Lung microvascular endothelial cell (primary cell): ENCODE measurements around the gene CCDC71L. TPM values are rescaled to one million over a fixed set of nuclear protein-coding genes. Genes with fewer than 3 reads are reported as not detected.
A peak's percentile ranks its signal among the peaks of the same experiment; 100 is the strongest.

ENCODE experiments used
- DNase-seq, 2 donors: peaks; one replicate each; pipeline versions ENCODE4 v3.0.0 to v3.0.0-alpha.2; 2010; ENCODE audit warnings: low read depth in 2 of 2
- total RNA-seq: library from RNA; depleted of rRNA; stranded (reverse); fragments of >200 nt; gene quantifications from 2 replicates; pipeline ENCODE4 v1.2.1, GENCODE V29; 2014

The CCDC71L gene
- total RNA-seq, 1 donor from 2014 or later: 101 TPM

DNA sequence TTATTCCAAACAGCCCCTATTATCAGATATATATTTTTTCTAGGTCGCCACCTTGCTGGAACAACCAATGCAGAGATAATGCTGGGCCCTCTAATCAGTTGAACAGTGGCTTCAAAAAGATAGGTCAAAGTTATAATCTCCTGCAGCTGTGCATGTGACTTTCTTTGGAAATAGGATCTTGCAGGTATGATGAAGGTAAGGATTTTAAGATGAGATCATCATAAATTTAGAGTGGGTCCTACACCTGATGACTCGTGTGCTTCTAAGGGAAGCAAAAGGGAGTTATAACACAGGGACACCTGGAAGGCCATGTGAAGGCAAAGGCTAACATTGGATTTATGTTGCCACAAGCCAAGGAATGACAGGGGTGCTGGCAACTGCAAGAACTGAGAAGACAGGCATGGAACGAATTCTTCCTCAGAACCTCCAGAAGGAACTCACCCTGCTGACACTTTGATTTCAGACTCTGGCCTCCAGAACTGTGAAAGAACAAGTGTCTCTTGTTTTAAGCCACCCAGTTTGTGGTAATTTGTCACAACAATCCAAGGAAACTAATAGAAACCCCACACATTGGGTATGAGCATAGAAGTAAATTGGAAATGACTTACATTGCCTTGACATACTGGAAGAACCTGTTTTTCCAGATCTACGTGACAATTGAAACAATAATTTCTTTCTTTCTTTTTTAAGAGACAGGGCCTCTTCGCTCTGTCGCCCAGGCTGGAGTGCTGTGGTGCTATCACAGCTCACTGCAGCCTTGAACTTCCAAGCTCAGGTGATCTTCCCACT lies 34.4 kb downstream of the CCDC71L start:
- DNase-seq: no peak

DNA sequence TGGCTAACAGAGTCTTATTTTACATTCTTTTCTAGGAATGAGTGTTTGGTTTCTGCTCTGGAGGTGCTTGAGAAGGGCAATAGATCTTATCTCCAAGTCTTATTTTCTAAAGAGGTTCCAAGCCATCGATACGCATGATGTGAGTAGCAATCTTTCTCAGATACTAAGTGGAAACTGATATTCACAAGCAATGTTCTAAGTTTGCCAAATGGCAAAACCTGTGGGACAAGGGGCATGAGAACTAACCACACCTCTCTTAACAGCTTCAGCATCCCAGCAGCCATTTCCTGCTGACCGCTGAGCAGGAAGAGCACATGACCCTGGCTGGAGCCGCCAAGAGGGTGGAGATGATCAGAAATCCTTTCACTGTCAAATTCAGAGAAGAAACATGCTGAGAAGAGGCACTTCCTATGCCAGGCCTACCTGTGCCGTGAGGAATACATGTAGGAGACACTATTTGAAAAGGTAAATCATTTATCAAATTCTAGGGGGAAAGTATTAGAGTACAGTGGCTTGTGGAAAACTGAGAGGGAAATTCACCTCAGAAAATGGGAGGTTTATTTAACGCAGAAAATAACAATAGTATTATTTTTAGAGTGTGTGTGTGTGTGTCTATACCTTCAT lies 35.2 kb downstream of the CCDC71L start:
- DNase-seq: peak; percentile 82 to 86

DNA sequence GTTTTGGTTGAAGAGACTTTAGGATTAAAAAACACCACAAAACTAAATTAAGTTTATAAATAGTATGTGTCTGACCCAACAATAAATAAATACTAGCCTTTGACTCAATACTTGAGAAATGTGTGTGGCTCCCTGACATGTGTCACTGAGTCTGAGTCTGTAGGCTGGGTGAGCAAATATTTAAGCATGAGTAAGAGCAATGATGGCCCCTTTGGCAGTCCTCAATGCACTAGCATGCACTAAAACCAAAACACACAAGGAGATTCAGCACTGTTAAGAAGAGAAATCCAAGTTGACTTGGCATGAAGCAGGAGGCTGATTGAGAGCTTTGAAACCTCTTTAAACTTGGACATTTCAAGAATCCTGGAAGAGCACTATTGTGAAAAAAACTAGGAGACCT lies 37.1 kb downstream of the CCDC71L start:
- peak in 1 of 2 donors; percentile 39 for DNase-seq

DNA sequence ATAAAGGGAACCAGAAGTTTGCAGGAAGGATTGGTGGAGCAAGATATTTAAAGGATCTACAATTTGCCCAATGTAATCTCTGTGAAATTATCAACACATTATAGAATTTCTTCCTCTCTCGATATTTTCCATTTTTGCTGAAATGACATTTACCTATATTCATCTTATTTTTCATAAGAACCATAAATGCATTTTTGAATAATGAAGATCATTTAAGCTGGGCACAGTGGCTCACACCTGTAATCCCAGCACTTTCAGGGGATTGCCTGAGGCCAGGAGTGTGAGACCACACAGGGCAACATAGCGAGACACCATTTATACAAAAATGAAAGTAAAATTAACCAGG lies 37.7 kb downstream of the CCDC71L start:
- no peak for DNase-seq

DNA sequence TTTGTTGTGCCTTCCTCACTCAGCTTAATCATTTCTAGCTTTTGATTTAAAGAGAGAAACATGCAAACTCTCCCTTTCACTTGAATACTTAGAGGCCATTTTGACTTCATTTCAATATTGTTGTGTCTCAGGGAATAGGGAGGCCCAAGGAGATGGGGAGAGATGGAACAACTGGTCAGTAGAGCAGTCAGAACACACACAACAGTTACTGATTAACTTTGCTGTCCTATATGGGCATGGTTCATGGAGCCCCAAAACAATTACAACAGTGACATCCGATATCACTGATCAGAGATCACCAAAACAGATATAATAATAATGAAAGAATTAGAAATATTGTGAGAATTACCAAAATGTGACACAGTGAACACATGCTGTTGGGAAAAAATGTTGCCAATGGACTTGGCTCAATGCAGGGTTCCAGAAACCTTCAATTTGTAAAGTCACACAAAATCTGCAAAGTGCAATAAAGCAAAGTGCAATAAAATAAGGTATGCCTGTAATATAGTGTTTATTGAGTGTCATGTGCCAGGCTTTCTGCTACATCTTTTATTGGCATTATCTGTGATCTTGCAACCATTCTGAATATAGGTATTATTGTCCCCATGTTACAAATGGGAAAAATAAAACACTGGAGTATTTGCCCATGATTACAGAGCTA lies 38.2 kb downstream of the CCDC71L start:
- DNase-seq: no peak

DNA sequence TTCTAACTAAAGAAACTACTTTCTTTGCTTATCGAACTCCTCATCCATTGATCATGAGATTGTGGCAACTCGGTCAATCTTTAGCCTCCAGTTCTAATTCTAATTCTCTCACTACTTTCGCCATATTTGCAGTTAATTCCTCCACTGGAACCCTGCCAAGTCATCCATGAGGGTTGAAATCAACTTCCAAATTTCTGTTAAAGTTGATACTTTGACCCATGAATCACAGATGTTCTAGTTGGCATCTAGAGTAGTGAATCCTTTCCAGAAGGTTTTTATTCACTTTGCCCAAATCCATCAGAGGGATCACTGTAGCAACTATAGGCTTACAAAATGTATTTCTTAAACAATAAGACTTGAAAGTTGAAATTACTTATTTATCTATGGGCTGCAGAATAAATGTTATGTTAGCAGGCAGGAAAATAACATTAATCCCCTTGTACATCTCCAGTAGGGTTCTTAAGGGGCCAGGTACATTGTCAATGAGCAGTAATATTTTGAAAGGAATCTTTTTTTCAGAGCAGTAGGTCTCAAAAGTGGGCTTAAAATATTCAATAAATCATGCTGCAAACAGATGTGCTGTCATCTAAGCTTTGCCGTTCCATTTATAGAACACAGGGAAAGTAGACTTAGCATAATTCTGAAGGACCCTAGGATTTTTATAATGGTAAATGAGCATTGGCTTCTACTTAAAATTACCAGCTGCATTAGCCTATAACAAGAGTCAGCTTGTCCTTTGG lies 39.4 kb downstream of the CCDC71L start:
- DNase-seq: no peak

DNA sequence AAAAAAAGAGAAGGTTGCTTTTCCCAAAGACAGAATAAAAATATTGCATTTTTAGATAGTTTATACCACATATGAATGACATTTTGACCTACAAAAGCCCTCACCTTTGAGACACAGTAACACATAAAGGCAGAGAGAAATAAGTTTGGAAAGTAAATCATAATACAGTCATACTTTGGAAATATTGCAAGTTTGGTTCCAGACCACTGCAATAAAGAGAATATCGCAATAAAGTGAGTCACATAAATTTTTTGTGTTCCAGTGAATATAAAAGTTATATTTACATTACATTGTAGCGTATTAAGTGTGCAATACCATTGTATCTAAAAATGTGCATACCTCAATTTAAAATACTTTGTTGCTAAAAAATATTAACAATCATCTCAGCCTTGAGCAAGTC lies 40.3 kb downstream of the CCDC71L start:
- no peak for DNase-seq

DNA sequence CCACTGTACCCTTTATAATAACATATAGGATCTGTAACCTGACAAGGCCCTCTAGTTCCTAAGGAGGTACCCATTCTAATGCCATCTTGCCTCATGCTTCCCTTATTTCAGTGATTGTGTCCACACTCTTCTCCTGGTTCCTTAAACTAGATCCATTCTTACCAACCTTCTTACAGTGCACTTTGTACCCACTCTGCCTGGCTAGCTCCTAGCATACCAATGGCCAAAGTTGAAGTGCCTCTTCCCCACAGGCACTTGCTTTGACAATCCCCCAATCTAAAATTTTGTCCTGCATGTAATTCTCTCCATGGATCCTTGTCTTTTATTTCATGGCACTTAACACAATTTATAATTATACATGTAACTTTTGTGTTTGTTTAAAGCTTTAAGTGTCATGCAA lies 40.9 kb downstream of the CCDC71L start:
- DNase-seq: no peak

DNA sequence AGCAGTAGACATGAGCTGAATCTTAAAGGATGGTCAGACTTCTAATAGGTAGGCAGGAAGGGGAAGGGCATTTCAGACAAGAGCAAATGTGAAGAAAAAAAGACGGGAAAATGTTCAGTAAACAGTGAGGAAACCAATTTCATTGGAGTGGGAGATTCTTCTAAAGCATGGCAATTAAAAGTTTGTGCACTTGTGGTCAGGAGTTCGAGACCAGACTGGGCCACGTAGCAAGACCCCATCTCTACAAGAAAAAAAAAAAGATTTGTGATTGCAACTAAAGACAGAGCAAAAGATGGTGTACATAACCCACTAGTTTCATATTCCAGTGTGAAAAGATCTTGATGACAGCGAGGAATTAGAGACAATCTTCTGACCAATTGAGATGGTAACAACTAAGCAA lies 41.7 kb downstream of the CCDC71L start:
- no peak for DNase-seq

DNA sequence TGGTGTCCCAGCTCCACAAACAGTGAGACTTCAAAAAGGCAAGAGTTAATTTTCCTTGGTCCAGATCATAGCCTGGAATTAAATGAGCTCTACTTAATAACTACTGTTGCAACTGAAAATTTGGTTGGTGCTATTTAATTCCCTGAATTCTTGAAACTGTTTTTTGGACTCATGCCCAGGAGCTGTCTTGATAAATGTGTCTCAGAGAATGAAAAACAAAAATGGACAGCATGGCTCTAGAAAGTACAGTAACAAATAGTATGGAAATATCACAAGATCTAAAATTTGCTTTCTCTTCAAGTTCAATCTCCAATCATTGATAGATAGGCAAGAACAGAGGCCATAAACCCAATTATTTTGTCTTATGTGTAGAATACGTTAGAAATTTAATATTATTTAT lies 42.5 kb downstream of the CCDC71L start:
- peak; percentile 28 to 75 for DNase-seq

DNA sequence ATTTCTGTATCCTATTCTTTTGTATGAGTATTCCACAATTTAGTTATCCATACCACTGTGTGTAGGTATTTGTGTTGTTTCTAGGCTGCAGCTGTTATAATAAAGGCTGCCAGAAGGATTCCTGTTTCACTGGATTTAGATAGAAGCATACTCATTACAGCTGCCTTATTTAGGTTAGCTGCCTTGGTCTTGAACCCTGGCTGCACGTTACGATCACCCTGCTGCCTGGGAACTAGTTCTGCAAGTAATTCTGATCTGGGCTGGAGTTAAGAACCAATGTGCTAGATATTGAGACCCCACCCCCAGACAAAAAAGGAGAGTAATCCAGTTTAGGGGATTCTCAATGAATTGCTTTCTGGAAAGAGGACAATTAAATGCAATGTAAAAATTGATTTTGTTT lies 43.1 kb downstream of the CCDC71L start:
- DNase-seq: no peak

DNA sequence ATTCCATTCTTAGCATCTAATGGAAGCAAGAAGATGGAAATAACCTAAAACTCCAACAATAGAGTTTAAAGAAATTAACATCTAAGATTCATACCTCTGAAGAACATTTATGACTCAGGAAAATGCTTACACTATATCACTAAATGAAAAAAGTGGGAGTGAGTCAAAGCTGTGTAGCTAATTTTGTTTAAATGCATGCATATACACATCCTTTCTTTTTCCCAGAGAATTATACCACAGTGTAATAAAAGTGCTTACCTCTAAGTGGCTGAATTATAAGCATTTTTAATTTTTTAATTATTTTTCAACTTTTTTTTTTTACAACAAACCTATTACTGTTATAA lies 44.3 kb downstream of the CCDC71L start:
- no peak for DNase-seq

DNA sequence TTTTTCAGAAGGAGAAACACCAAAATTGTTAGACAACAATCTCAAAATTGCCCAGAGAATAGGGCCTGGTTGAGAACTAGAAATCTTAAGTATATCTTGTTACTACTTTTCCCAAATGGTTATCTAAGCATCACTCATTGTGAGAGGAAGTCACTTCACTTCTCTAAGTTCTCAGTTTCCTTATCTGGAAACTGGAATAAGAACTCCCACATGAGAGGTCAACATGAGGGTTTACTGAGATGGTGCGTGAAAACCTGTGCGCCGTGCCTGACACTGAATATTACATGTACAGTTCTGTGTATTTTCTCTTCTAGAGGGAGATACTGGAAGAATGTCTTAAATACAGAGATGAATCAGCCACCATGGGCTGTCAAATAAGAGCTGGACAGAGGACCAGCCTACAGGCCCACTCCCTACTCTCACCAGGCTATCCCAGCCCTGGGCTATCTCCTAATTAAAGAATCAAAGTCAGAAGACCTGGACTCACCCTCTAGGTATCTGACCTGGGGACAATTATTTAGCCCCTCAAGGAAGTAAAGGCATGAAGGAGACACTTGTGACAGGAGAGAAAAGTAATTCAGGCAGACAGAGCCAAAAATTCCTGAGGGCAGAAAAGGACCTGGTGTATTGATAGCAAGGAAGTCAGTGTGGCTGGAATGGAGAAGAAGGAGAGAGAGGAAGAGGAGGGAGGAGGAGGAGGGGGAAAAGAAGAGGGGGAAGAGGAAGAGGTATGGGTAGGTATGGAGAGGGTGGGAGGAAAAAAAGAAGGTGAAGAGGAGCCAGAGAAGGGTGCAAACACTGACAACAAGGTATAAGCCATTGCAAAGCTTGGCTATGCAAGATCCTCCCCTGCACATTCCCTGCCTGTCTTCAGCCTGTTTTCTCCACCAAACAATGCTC lies 44.9 kb downstream of the CCDC71L start:
- no peak for DNase-seq

DNA sequence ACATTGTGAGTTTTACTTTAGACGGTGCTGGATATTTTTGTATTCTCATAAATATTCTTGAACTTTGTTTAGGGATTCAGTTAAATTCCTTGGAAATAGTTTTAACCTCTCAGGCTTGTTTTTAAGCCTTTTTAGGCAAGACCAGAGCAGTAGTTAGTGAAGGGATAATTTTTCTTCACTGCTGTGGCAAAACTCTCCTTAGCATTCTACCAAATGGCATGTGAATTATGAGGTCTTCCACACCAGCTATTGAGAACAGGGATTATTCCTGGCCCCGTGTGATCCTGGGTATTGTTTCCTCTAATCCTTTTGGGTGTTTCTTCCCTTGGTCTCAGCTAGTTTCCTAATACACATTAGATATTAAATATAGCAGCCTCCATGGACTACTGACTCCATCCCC lies 46.2 kb downstream of the CCDC71L start:
- DNase-seq: no peak

DNA sequence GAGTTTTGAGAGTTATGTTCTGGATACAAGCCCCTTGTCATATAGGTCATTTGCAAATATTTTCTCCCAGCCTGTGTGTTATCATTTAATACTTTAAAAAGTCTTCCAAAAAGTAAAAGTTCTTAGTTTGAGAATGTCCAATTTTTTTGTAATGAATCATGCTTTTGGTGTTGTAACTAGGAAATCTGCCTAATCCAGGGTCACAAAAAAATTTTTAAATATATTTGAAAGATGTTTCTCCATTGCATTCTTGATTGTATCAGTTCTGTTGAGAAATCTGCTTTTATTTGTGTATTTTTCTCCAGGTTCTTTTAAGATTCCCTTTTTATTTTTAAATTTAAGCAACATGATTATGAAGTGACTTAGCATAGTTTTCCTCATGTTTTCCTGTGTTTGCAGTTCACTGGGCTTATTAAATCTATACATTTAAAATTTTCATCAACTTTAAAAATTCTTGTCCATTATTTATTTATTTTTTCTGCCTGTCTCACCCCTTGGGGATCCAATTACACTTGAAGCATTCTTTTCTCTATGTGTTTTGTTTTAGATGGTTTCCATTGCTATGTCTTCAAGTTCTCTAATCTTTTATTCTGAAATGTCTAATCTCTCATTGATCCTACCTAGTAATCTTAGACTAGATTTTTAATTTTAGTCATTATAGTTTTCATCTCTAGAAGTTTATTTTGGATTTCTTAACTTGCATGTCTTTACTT lies 47.0 kb downstream of the CCDC71L start:
- no peak for DNase-seq

DNA sequence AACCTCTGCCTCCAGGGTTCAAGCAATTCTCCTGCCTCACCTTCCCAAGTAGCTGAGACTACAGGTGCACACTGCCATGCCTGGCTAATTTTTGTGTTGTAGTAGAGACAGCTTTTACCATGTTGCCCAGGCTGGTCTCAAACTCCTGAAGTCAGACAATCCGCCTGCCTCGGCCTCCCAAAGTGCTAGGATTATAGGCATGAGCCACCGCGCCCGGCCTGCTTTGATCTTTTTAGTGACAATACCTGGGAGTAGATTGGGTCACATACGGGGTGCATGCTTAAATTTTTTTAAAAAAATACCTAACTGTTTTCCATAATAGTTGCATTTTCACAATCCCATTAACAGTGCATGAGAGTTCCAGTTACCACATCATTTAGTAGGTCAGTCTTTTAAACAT lies 47.7 kb downstream of the CCDC71L start:
- no peak for DNase-seq

DNA sequence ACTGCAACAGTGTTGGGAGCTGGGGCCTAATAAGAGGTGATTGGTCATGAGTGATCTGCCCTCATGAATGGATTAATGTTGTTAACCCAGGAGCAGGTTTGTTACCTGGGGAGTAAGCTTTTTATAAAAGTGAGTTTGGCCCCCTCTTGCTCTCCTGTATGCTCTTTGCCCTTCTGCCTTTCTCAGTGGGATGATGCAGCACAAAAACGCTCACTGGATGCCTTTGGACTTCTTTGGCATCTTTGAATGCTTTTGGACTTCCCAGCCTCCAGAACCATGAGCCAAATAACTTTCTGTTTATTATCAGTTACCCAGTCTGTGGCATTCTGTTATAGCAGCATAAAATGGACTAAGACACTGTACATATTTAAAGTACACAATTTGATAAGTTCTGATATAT lies 48.5 kb downstream of the CCDC71L start:
- no peak for DNase-seq

DNA sequence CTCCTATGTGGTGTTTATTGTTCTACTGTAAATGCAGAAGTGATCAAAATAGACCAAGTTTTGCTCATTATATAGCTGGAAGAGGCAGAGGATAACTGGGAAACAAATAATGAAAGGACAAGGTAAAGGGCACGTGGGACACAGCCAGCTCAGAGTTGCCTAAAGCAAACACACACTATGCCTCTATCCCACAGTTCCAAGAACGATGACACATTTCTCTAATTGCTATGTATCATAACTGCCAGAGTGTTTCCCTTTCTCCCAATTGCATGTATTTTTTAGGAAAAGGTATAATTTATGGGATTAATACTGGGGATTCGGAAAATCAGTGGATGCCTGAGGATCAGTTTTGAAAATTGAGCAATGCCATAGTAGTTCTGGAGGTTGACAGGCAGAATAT lies 49.0 kb downstream of the CCDC71L start:
- peak in 1 of 2 donors; percentile 13 for DNase-seq

DNA sequence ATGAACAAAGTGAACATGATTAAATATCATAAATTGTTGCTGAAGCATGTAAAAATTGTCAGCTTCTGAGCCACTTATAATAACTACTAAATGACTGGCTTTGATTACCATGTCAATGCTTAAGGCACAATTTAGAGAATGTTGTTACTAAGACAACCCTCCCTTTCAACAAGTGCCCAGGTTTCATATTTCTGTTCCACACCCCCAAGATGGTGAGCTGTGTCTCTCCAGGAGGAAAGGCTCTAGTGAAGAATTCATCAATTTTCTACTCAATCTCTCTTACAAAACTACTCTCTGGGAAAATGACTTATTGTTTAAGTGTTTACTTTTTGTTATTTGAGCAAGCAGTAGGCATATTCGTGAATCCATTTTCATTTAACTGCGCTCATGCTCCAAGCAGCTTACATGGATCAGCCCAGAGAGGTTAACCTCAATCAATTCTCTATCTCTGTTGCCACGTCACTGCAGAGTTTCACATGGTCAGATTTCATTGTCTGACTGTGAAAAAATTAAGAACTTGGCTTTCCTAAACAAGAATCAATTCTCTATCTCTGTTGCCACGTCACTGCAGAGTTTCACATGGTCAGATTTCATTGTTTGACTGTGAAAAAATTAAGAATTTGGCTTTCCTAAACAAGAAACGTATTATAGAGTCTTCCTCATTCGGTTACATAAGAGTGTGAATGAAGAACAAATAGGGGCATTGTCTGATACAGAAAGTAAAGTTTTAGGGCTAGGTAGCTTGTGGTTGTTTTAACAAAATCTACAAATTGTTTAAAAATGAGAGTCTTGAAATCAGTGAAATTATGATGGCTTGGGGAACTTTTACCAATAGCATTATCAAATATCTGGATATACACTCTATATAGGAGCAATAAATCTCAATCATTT lies 49.7 kb downstream of the CCDC71L start:
- no peak for DNase-seq

DNA sequence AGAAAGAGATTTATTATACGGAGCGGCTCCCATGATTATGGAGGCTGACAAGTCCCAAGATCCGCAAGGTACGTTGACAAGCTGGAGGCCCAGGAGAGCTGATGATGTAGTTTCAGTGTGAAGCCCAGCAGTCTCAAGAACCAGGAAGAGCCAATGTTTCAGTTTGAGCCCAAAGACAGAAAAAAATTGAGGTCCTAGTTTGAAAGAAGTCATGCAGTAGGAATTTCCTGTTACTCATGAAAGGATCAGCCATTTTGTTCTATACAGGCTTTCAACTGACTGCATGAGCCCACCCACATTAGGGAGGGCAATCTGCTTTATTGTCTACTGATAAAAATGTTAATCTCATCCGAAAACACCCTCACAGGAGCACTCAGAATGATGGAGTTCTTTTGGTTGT lies 51.5 kb downstream of the CCDC71L start:
- DNase-seq: peak; percentile 61 to 92
